ENCODE results near the gene CPNE8. TPM values are rescaled to one million over a fixed set of nuclear protein-coding genes. Genes with fewer than 3 reads are reported as not detected.

CPNE8 gene
- 11.1 to 13.5 TPM (median 11.5 TPM) in 5 replicates for total RNA-seq (2022; extraction: Qiagen RNA extraction; ENCODE audit: low read depth)

GRCh38 chr12:38905480-38906351 lies at the start of gene CPNE8:
Gene CPNE8, minus strand, starts transcription at chr12:38905591. Its CDS starts 57 bp downstream, at chr12:38905534.

